Mononuclear cell (primary cell): ENCODE measurements around the gene ACTN3. TPM values are rescaled to one million over a fixed set of nuclear protein-coding genes. Genes with fewer than 3 reads are reported as not detected.
A peak's percentile ranks its signal among the peaks of the same experiment; 100 is the strongest.
"Not testable (repeated sequence)": the region's sequence is repeated elsewhere in the genome, so short reads cannot be mapped to it uniquely, and the experiment has no call there.

ENCODE experiments used
- H3K27me3 ChIP-seq: 2 replicates; pipeline ENCODE4 v1.6.0; 2011; ENCODE audit warnings: low read length, control low read depth; ENCODE audit not compliant: insufficient read depth
- H3K4me1 ChIP-seq: 2 replicates; pipeline ENCODE4 v1.5.1; 2011; ENCODE audit warnings: mild to moderate bottlenecking, low read length, control low read depth; ENCODE audit not compliant: insufficient read depth
- H3K4me3 ChIP-seq: 2 replicates; pipeline ENCODE4 v1.5.1; 2011; ENCODE audit warnings: mild to moderate bottlenecking, low read length, moderate library complexity
- H3K9me3 ChIP-seq: 2 replicates; pipeline ENCODE4 v1.5.1; 2011; ENCODE audit warnings: low read depth, mild to moderate bottlenecking, control low read depth, low read length
- total RNA-seq: library from RNA; depleted of rRNA; stranded (reverse); fragments of >200 nt; gene quantifications from one replicate; pipeline ENCODE4 v1.2.3, GENCODE V29; 2012

Gene ACTN3
- total RNA-seq, 1 donor: not detected

DNA sequence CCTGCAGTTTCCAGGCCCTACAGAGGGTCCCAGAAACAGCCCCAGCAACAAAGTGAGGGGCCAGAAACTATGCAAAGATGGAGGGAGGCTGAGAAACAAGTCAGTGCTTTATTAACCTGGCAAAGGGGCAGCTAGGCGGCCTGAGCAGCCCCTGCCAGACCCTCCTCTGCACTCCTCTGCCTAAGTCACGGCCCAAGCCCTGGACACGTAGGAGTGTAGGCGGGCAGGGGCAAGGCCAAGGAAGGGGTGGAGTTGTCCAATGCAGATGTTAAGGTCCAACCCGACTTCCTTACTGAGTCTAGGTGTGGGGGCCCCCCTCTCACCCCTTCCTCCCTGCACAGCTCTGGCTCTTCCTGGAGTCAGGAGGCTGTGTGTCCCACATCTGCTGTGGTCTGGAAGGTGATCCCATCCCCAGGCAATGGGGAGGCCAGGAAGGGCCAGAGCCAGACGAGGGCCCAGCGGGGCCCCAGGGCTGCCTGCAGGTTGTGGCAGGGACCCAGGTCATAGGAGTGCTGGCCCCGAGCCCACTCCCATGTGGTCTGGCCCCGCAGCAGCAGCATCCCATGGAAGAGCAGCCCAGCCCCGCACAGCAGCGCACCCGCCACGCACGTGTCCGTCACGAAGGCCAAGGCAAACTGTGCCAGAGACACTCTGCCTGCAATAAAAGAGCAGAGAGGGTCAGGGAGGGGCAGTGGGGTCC lies 7.4 kb upstream of the ACTN3 start:
- no peaks in the 10 kb centered on the region for H3K27me3 ChIP-seq
- H3K9me3 ChIP-seq: no peaks in the 10 kb centered on the region
- peaks cover 18% of the 10 kb centered on the region for H3K4me1 ChIP-seq
- no peak overlapping the region for H3K4me3 ChIP-seq

GRCh38 chr11:66539870-66540213 lies 6.9 kb upstream of the ACTN3 start:
- no peak overlapping the region for H3K4me3 ChIP-seq
- no peaks in the 10 kb centered on the region for H3K9me3 ChIP-seq
- peaks cover 24% of the 10 kb centered on the region for H3K4me1 ChIP-seq
- H3K27me3 ChIP-seq: no peaks in the 10 kb centered on the region

GRCh38 chr11:66540598-66540997 lies 6.1 kb upstream of the ACTN3 start:
- H3K4me1 ChIP-seq: peaks cover 30% of the 10 kb centered on the region
- H3K4me3 ChIP-seq, H3K9me3 ChIP-seq, H3K27me3 ChIP-seq: not testable (repeated sequence)

GRCh38 chr11:66541892-66542291 lies 4.8 kb upstream of the ACTN3 start:
- no peak overlapping the region for H3K4me3 ChIP-seq
- no peaks in the 10 kb centered on the region for H3K9me3 ChIP-seq
- H3K4me1 ChIP-seq: peaks cover 35% of the 10 kb centered on the region
- no peaks in the 10 kb centered on the region for H3K27me3 ChIP-seq

GRCh38 chr11:66542362-66542761 lies 4.3 kb upstream of the ACTN3 start:
- Histone ChIP-seq H3K27me3 (no peaks in the 10 kb centered on the region), H3K9me3 (no peaks in the 10 kb centered on the region), H3K4me1 (peaks cover 35% of the 10 kb centered on the region), H3K4me3 (no peak overlapping the region)

- Histone ChIP-seq H3K4me1 (peaks cover 35% of the 10 kb centered on the region), H3K9me3 (no peaks in the 10 kb centered on the region), H3K4me3 (no peak overlapping the region), H3K27me3 (no peaks in the 10 kb centered on the region)
These were observed 3.2 kb upstream of the ACTN3 start for GRCh38 chr11:66543263-66544107.

DNA sequence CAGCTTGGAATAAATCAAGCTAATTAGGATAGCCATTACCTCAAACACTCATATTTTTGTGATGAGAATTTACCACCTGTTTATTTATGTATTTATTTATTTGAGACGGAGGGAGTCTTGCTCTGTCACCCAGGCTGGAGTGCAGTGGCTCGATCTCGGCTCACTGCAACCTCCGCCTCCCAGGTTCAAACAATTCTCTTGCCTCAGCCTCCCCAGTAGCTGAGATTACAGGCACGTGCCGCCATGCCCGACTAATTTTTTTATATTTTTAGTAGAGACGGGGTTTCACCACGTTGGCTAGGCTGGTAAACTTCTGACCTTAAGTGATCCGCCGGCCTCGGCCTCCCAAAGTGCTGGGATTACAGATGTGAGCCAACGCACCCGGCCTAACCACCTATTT lies 1.8 kb upstream of the ACTN3 start:
- Histone ChIP-seq H3K4me3 (peak overlapping the region; percentile 75), H3K4me1 (peaks cover 35% of the 10 kb centered on the region)
- H3K9me3 ChIP-seq, H3K27me3 ChIP-seq: not testable (repeated sequence)

GRCh38 chr11:66545701-66546367 lies 869 bp upstream of the ACTN3 start, which contains the start of gene ZDHHC24:
Gene ZDHHC24, minus strand, starts transcription at chr11:66546048. Its CDS starts 45 bp downstream, at chr11:66546003.
- peaks cover 35% of the 10 kb centered on the region for H3K4me1 ChIP-seq
- H3K4me3 ChIP-seq: peak within 1 kb of the TSS; percentile 75
- H3K9me3 ChIP-seq: no peaks in the 10 kb centered on the region
- no peaks in the 10 kb centered on the region for H3K27me3 ChIP-seq

GRCh38 chr11:66546966-66547661 lies 411 bp downstream of the ACTN3 start:
- Histone ChIP-seq H3K9me3 (no peaks in the 10 kb centered on the region), H3K4me3 (no peak overlapping the region), H3K4me1 (peaks cover 35% of the 10 kb centered on the region), H3K27me3 (no peaks in the 10 kb centered on the region)

- Histone ChIP-seq H3K4me1 (peaks cover 32% of the 10 kb centered on the region), H3K4me3 (no peak overlapping the region), H3K27me3 (no peaks in the 10 kb centered on the region), H3K9me3 (no peaks in the 10 kb centered on the region)
These were observed 933 bp downstream of the ACTN3 start for GRCh38 chr11:66547662-66548009.

- H3K27me3 ChIP-seq: no peaks in the 10 kb centered on the region
- H3K9me3 ChIP-seq: no peaks in the 10 kb centered on the region
- peaks cover 30% of the 10 kb centered on the region for H3K4me1 ChIP-seq
- no peak overlapping the region for H3K4me3 ChIP-seq
These were observed 1.3 kb downstream of the ACTN3 start for GRCh38 chr11:66548041-66548440.

- H3K27me3 ChIP-seq: no peaks in the 10 kb centered on the region
- peaks cover 20% of the 10 kb centered on the region for H3K4me1 ChIP-seq
- no peaks in the 10 kb centered on the region for H3K9me3 ChIP-seq
- H3K4me3 ChIP-seq: no peak overlapping the region
These were observed 2.3 kb downstream of the ACTN3 start for GRCh38 chr11:66548774-66549630.

DNA sequence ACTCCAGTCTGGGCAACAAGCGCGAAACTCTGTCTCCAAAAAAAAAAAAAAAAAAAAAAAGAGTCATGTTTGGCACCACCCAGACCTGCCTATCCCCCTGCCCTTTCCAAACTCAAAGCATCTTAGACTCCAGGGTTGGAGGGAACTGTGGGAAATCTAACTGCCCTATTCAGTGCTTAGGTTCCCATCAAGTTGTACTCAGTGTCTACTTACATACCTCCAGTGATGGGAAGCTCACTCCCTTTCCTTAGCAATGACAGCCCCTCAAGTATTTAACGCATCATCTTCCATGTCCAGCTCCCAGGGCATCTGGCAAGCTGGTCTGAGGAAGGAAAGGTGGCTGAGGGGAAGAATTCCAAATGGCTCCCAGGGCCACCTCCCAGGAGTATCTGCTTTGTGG lies 3.0 kb downstream of the ACTN3 start:
- H3K4me1 ChIP-seq: peaks cover 13% of the 10 kb centered on the region
- no peaks in the 10 kb centered on the region for H3K27me3 ChIP-seq
- H3K9me3 ChIP-seq: no peaks in the 10 kb centered on the region
- H3K4me3 ChIP-seq: no peak overlapping the region

DNA sequence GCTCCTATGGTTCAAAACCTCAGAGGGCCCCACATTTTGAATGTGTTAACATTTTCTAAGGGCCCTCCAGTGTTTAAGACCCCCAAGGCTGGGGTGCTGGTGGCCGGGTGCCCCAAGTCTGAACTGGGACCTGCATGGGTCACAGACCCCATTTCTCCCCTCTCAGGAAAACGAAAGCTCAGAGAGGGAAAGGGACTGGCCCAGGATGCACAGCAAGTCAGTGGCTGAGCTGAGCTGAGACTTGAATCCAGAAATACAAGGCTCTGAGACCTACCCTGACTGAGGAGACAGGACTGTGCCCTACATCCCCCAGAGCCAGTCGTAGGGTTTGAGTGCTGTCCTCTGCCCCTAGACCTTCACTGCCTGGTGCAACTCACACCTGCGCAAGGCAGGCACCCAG lies 4.2 kb downstream of the ACTN3 start:
- Histone ChIP-seq H3K27me3 (no peaks in the 10 kb centered on the region), H3K9me3 (no peaks in the 10 kb centered on the region), H3K4me3 (no peak overlapping the region), H3K4me1 (peaks cover 5% of the 10 kb centered on the region)
